ENCODE measurements around the gene PTGDR. TPM values are rescaled to one million over a fixed set of nuclear protein-coding genes. Genes with fewer than 3 reads are reported as not detected.

PTGDR gene
- total and polyA plus RNA-seq, 2 experiments from 2014 or later = 0.06 TPM; not detected in 1

- TF ChIP-seq, protein P1, sequence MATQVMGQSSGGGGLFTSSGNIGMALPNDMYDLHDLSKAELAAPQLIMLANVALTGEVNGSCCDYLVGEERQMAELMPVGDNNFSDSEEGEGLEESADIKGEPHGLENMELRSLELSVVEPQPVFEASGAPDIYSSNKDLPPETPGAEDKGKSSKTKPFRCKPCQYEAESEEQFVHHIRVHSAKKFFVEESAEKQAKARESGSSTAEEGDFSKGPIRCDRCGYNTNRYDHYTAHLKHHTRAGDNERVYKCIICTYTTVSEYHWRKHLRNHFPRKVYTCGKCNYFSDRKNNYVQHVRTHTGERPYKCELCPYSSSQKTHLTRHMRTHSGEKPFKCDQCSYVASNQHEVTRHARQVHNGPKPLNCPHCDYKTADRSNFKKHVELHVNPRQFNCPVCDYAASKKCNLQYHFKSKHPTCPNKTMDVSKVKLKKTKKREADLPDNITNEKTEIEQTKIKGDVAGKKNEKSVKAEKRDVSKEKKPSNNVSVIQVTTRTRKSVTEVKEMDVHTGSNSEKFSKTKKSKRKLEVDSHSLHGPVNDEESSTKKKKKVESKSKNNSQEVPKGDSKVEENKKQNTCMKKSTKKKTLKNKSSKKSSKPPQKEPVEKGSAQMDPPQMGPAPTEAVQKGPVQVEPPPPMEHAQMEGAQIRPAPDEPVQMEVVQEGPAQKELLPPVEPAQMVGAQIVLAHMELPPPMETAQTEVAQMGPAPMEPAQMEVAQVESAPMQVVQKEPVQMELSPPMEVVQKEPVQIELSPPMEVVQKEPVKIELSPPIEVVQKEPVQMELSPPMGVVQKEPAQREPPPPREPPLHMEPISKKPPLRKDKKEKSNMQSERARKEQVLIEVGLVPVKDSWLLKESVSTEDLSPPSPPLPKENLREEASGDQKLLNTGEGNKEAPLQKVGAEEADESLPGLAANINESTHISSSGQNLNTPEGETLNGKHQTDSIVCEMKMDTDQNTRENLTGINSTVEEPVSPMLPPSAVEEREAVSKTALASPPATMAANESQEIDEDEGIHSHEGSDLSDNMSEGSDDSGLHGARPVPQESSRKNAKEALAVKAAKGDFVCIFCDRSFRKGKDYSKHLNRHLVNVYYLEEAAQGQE (IDR thresholded peaks at IDR 0.05; ENCODE audit: unreplicated experiment) = no peak
- TF ChIP-seq ZNF114 (CRISPR knock-in tag; IDR thresholded peaks at IDR 0.05) (no peak), ZNF462 (CRISPR knock-in tag; IDR thresholded peaks at IDR 0.05) (no peak), ETS1 (IDR thresholded peaks at IDR 0.05) (no peak)
Observed at GRCh38 chr14:52307905-52308304, 40.4 kb downstream of the PTGDR start (continued).

Data from GM23338 (cell line).